GM12878 (cell line): ENCODE data around the gene PLVAP. TPM values are rescaled to one million over a fixed set of nuclear protein-coding genes. Genes with fewer than 3 reads are reported as not detected.
A peak's percentile ranks its signal among the peaks of the same experiment; 100 is the strongest.

Experiments used
- EZH2 ChIP-seq: IDR thresholded peaks from 2 replicates; pipeline ENCODE4 v1.6.1; 2012; ENCODE audit warnings: low read depth, mild to moderate bottlenecking, control low read depth, inconsistent platforms, low read length, borderline replicate concordance; ENCODE audit not compliant: control insufficient read depth
- IKZF2 ChIP-seq, 2 experiments: fragments of 450-650 bp; IDR thresholded peaks; 2 replicates each; pipeline ENCODE4 v1.6.1; 2017; ENCODE audit warnings: mild to moderate bottlenecking in 2 of 2, moderate library complexity in 2 of 2
- MLLT1 ChIP-seq: fragments of 450-650 bp; IDR thresholded peaks from 2 replicates; pipeline ENCODE4 v1.6.1; 2016; ENCODE audit warnings: mild to moderate bottlenecking
- MXI1 ChIP-seq: fragments of 150-350 bp; IDR thresholded peaks from 2 replicates; pipeline ENCODE4 v1.6.1; 2011; ENCODE audit warnings: low read depth, mild to moderate bottlenecking, inconsistent platforms, low read length, improper control_type of control experiment
- NKRF ChIP-seq: fragments of 450-650 bp; conservative IDR thresholded peaks from 2 replicates; pipeline ENCODE4 v1.6.1; 2017; ENCODE audit warnings: mild to moderate bottlenecking, moderate library complexity
- POLR2A ChIP-seq: IDR thresholded peaks from 2 replicates; pipeline ENCODE4 v1.6.1; 2011; ENCODE audit warnings: low read depth, mild to moderate bottlenecking, low read length
- POU2F2 ChIP-seq: IDR thresholded peaks from 3 replicates; pipeline ENCODE4 v1.6.1; 2011; ENCODE audit warnings: low read depth, mild to moderate bottlenecking, low read length, borderline replicate concordance
- RB1 ChIP-seq: fragments of 450-650 bp; formaldehyde crosslinking; IDR thresholded peaks from 2 replicates; pipeline ENCODE4 v1.6.1; 2017; ENCODE audit warnings: mild to moderate bottlenecking, borderline replicate concordance
- RBBP5 ChIP-seq: fragments of 200-600 bp; sonication (generic); conservative IDR thresholded peaks from 2 replicates; pipeline ENCODE4 v1.6.1; 2016
- RELA ChIP-seq: fragments of 450-650 bp; IDR thresholded peaks from 2 replicates; pipeline ENCODE4 v1.8.0; 2014; ENCODE audit warnings: borderline replicate concordance; ENCODE audit not compliant: partially characterized antibody
- SP1 ChIP-seq: IDR thresholded peaks from one replicate; pipeline ENCODE4 v1.6.1; 2011; ENCODE audit warnings: low read depth, low read length
- SREBF2 ChIP-seq: IDR thresholded peaks from 2 replicates; pipeline ENCODE4 v1.6.1; 2012; ENCODE audit warnings: mild to moderate bottlenecking, low read length
- YY1 ChIP-seq: IDR thresholded peaks from 2 replicates; pipeline ENCODE4 v1.6.1; 2011; ENCODE audit warnings: low read depth, mild to moderate bottlenecking, low read length
- ZNF24 ChIP-seq: fragments of 450-650 bp; IDR thresholded peaks from 2 replicates; pipeline ENCODE4 v1.6.1; 2017; ENCODE audit warnings: antibody characterized with exemption, mild to moderate bottlenecking
- polyA plus RNA-seq, 11 experiments: library from polyadenylated mRNA; depleted of rRNA in 4 of 11; unstranded in 6 of 11; stranded (reverse) in 5 of 11; fragments of >200 nt; fragmentation: Nextera tagmentation in 4 of 11; fragmentation: Illumina TruSeq in 1 of 11; extraction: Ambion mirVana in 4 of 11; extraction: Trizol in 1 of 11; gene quantifications; 1 replicate in 1 of 11; 2 replicates in 10 of 11; pipeline versions ENCODE4 v1.2.1 to v1.2.3, GENCODE V29; 2011 to 2016; ENCODE audit warnings: inconsistent platforms in 2 of 11, missing spikeins in 2 of 11, low read depth in 1 of 11
- total RNA-seq, 4 experiments: library from RNA; depleted of rRNA in 3 of 4; stranded (reverse); fragments of >200 nt in 3 of 4; fragmentation: Illumina TruSeq in 1 of 4; extraction: Trizol in 1 of 4; gene quantifications; 2 replicates each; pipeline versions ENCODE4 v1.2.1 to v1.2.3, GENCODE V29; 2013 to 2021
- TF ChIP-seq, protein P1 (sequence below): IDR thresholded peaks from 2 replicates; pipeline ENCODE4 v1.6.1; 2011; ENCODE audit warnings: mild to moderate bottlenecking, low read depth, low read length, moderate library complexity; ENCODE audit not compliant: insufficient replicate concordance
- TF ChIP-seq, protein P2 (sequence below): fragments of 450-650 bp; IDR thresholded peaks from 2 replicates; pipeline ENCODE4 v1.6.1; 2018; ENCODE audit warnings: borderline replicate concordance, mild to moderate bottlenecking; ENCODE audit not compliant: partially characterized antibody
- TF ChIP-seq, protein P3 (sequence below): fragments of 450-650 bp; IDR thresholded peaks from 2 replicates; pipeline ENCODE4 v1.6.1; 2017; ENCODE audit warnings: antibody characterized with exemption, mild to moderate bottlenecking, moderate library complexity

Gene PLVAP
- total and polyA plus RNA-seq, 10 of the 15 experiments (the other 5 are each of a cell fraction or from before 2014, with no cell fraction given), result 0.03 to 0.54 (median 0.06) TPM; not detected in 4

- peak; percentile 16; the same call in 1 of the 2 replicates for TF ChIP-seq NKRF
- TF ChIP-seq MXI1, result peak; percentile 94
- TF ChIP-seq RELA, result no peak
- peak; percentile 94 for TF ChIP-seq YY1
- TF ChIP-seq RBBP5, result no peak
- 0 out of 2 replicates have a peak, but pooled peaks have one; percentile 31 for TF ChIP-seq RB1
- TF ChIP-seq ZNF24, result no peak
- peak; percentile 48; the same call in 1 of the 2 replicates for TF ChIP-seq SREBF2
- peak; percentile 47 to 48; a peak in 2 of 4 replicates for TF ChIP-seq IKZF2 (IDR thresholded peaks at IDR 0.05)
- TF ChIP-seq, protein P1, sequence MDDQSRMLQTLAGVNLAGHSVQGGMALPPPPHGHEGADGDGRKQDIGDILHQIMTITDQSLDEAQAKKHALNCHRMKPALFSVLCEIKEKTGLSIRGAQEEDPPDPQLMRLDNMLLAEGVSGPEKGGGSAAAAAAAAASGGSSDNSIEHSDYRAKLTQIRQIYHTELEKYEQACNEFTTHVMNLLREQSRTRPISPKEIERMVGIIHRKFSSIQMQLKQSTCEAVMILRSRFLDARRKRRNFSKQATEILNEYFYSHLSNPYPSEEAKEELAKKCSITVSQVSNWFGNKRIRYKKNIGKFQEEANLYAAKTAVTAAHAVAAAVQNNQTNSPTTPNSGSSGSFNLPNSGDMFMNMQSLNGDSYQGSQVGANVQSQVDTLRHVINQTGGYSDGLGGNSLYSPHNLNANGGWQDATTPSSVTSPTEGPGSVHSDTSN, result no peak
- peak; percentile 84 for TF ChIP-seq SP1
- TF ChIP-seq MLLT1, result peak; percentile 65; the same call in 1 of the 2 replicates
- TF ChIP-seq EZH2, result no peak
- peak; percentile 67 for TF ChIP-seq POLR2A
- TF ChIP-seq, protein P2, sequence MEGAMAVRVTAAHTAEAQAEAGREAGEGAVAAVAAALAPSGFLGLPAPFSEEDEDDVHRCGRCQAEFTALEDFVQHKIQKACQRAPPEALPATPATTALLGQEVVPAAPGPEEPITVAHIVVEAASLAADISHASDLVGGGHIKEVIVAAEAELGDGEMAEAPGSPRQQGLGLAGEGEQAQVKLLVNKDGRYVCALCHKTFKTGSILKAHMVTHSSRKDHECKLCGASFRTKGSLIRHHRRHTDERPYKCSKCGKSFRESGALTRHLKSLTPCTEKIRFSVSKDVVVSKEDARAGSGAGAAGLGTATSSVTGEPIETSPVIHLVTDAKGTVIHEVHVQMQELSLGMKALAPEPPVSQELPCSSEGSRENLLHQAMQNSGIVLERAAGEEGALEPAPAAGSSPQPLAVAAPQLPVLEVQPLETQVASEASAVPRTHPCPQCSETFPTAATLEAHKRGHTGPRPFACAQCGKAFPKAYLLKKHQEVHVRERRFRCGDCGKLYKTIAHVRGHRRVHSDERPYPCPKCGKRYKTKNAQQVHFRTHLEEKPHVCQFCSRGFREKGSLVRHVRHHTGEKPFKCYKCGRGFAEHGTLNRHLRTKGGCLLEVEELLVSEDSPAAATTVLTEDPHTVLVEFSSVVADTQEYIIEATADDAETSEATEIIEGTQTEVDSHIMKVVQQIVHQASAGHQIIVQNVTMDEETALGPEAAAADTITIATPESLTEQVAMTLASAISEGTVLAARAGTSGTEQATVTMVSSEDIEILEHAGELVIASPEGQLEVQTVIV, result peak; percentile 82
- TF ChIP-seq POU2F2, result peak; percentile 15; the same call in 1 of the 3 replicates
- TF ChIP-seq, protein P3, sequence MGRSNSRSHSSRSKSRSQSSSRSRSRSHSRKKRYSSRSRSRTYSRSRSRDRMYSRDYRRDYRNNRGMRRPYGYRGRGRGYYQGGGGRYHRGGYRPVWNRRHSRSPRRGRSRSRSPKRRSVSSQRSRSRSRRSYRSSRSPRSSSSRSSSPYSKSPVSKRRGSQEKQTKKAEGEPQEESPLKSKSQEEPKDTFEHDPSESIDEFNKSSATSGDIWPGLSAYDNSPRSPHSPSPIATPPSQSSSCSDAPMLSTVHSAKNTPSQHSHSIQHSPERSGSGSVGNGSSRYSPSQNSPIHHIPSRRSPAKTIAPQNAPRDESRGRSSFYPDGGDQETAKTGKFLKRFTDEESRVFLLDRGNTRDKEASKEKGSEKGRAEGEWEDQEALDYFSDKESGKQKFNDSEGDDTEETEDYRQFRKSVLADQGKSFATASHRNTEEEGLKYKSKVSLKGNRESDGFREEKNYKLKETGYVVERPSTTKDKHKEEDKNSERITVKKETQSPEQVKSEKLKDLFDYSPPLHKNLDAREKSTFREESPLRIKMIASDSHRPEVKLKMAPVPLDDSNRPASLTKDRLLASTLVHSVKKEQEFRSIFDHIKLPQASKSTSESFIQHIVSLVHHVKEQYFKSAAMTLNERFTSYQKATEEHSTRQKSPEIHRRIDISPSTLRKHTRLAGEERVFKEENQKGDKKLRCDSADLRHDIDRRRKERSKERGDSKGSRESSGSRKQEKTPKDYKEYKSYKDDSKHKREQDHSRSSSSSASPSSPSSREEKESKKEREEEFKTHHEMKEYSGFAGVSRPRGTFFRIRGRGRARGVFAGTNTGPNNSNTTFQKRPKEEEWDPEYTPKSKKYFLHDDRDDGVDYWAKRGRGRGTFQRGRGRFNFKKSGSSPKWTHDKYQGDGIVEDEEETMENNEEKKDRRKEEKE, result no peak
Measured at GRCh38 chr19:17419621-17420474, 42.7 kb upstream of the PLVAP start, which contains the start of gene MVB12A (continued).
